Urothelium cell line (cell line): ENCODE measurements around the gene INVS.
"Not testable (repeated sequence)": the region's sequence is repeated elsewhere in the genome, so short reads cannot be mapped to it uniquely, and the experiment has no call there.

ENCODE experiments used
- DNase-seq: peaks from one replicate; pipeline ENCODE4 v3.0.0; 2011; ENCODE audit warnings: low spot score, mixed read lengths
- FAIRE-seq: peaks from 2 replicates; lab custom pipeline; 2011; peaks lifted over from hg19 to GRCh38; lab: Jason Lieb, UNC

The INVS gene

GRCh38 chr9:100112677-100113336 is 13.8 kb downstream of the INVS start:
- no peak for DNase-seq
- no peak for FAIRE-seq

GRCh38 chr9:100117316-100117715 is 18.3 kb downstream of the INVS start:
- DNase-seq (no peak), FAIRE-seq (no peak)

GRCh38 chr9:100120286-100120685 is 21.2 kb downstream of the INVS start:
- FAIRE-seq (no peak), DNase-seq (no peak)

- DNase-seq (no peak), FAIRE-seq (no peak)
These were observed 26.2 kb downstream of the INVS start for GRCh38 chr9:100125236-100125635.

- no peak for DNase-seq
- FAIRE-seq, result no peak
These were observed 26.9 kb downstream of the INVS start for GRCh38 chr9:100125910-100126309.

GRCh38 chr9:100126423-100126822 is 27.4 kb downstream of the INVS start:
- FAIRE-seq (no peak), DNase-seq (no peak)

GRCh38 chr9:100129772-100130171 is 30.7 kb downstream of the INVS start:
- no peak for FAIRE-seq

GRCh38 chr9:100131216-100131615 is 32.2 kb downstream of the INVS start:
- no peak for DNase-seq
- FAIRE-seq, result no peak

More at GRCh38 chr9:100129772-100130171, 30.7 kb downstream of the INVS start:
- no peak for DNase-seq

- FAIRE-seq (no peak), DNase-seq (no peak)
These were observed 32.9 kb downstream of the INVS start for GRCh38 chr9:100131875-100132430.

GRCh38 chr9:100134731-100135130 is 35.7 kb downstream of the INVS start:
- DNase-seq (no peak), FAIRE-seq (no peak)

GRCh38 chr9:100136799-100137198 is 37.8 kb downstream of the INVS start:
- FAIRE-seq, DNase-seq: not testable (repeated sequence)

GRCh38 chr9:100140303-100140702 is 41.3 kb downstream of the INVS start:
- not testable (repeated sequence) for DNase-seq, FAIRE-seq

- not testable (repeated sequence) for FAIRE-seq, DNase-seq
These were observed 42.8 kb downstream of the INVS start for GRCh38 chr9:100141862-100142261.

- not testable (repeated sequence) for FAIRE-seq, DNase-seq
These were observed 46.3 kb downstream of the INVS start for GRCh38 chr9:100145167-100145934.

GRCh38 chr9:100145976-100146375 is 46.9 kb downstream of the INVS start:
- not testable (repeated sequence) for FAIRE-seq

GRCh38 chr9:100150214-100150613 is 51.2 kb downstream of the INVS start:
- no peak for DNase-seq
- FAIRE-seq, result no peak

More at GRCh38 chr9:100145976-100146375, 46.9 kb downstream of the INVS start:
- not testable (repeated sequence) for DNase-seq

GRCh38 chr9:100160021-100160420 is 61.0 kb downstream of the INVS start:
- no peak for FAIRE-seq
- DNase-seq, result no peak

- FAIRE-seq, result no peak
- DNase-seq, result no peak
These were observed 68.1 kb downstream of the INVS start for GRCh38 chr9:100167176-100167575.

GRCh38 chr9:100167915-100168654 is 69.0 kb downstream of the INVS start:
- DNase-seq, result no peak
- no peak for FAIRE-seq

GRCh38 chr9:100170085-100170484 is 71.0 kb downstream of the INVS start:
- DNase-seq, result no peak
- FAIRE-seq, result no peak

GRCh38 chr9:100170556-100170955 is 71.5 kb downstream of the INVS start:
- FAIRE-seq (no peak), DNase-seq (no peak)
